Brain pericyte (primary cell): ENCODE measurements around the gene CTNNA2.
"Not testable (repeated sequence)": the region's sequence is repeated elsewhere in the genome, so short reads cannot be mapped to it uniquely, and the experiment has no call there.

Experiments
- DNase-seq: peaks from one replicate; pipeline ENCODE4 v3.0.0-alpha.2; 2012; ENCODE audit warnings: low read depth, low spot score

CTNNA2 gene

DNA sequence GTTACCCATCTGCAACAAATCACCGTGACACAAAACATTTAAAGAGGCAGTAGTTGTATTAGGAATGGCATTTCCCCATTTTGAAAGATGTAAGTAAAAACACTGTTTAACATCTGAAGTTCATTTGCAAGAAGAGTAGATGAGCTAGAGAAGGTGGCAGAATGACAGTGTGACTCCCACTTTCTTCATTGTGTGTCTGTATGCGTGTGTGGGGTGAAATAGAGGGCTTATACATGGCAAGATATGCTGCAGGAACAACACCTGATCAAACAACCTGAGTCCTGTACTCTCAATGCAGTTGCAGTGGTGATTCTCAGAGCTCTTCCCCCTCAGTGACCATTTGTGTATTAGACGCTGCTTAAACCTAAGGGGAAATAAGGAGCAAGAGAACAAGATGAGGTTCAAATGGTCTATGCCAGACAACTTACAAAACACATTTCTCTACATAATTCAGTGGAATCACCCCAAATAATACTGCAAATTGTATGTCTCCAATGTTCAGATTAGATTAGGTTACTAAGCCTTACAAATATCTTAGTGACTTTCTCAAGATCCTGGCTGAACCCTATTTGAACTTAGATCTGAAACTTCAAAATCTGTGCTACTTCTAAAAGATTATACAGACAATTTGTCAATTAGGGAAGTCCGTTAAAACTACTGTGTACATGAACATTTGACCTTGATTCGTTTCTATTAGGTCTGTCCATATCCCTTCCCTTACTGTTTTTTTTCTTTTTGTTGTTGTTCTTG is 561.6 kb downstream of the CTNNA2 start:
- DNase-seq, result no peak

DNA sequence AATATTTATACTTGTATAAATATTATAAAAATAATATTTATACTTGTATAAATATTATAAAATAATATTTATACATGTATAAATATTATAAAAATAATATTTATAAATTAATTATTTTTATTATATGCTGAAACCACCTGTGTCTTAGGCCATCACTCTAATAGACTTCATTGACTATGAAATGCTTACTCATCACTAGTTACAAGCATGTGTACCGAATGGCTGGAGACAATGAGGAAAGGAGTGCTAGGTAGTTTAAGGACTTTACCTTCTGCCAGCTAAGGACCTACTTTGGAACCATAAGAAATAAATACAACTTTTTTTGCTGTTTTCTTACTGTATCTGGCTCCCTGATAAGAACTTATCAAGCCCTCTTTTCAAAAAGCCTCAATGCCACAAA is 562.9 kb downstream of the CTNNA2 start:
- DNase-seq, result no peak

DNA sequence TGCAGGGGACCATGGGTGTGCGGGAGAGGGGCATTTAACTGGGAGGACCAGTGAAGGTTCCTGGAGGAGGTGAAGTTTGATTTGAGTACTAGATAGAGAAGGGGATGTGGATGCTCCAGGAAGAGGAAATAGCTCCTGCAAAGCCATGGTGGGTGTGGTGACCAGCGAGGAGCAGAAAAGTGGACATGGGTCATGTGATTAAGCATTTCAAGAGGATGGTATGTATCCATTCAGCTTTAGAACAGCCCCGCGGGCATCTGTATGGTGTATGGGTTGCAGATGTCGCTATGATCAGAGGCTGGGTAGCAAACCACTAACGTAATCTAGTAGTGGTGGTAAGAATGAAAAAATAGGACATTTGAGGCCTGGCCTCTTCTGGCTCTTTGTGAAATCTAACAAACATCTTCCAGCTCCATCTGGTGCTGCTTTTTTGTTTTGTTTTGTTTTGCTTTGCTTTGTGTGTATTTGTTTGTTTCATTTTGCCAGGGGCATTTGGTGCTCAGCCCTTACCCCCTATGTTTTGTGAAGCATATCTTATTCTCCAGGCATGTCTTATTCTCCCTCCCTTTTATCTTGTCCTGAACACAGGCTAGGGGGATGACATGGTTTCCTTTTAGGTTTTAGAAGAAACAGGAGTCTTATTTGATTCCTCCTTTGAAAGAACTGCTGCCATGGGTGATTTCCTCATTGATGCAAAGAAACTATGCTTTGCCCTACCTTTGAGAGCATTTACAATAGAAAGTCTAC is 565.6 kb downstream of the CTNNA2 start:
- no peak for DNase-seq

- no peak for DNase-seq
Measured at GRCh38 chr2:80080957-80081356, 568.1 kb downstream of the CTNNA2 start.

GRCh38 chr2:80086831-80087230 is 574.0 kb downstream of the CTNNA2 start:
- DNase-seq, result no peak

DNA sequence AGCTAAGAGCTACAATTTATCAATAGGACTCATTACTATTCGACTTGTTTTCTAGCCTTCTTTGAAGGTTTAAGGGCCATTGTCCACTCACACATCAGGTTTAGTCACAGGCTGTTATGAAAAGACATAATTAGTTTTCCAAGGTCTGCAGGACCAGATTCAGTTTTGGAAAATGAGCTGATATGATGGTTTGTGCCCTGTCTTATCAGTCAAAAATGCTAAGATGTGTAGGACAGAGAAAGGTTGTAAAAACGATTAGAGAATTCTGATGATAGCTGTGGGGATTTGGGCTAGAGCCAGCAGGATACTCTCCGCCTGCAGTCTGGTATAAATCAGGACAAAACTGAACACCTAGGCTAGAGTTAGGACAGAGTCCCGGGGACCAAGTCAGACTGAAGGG is 578.4 kb downstream of the CTNNA2 start:
- no peak for DNase-seq

DNA sequence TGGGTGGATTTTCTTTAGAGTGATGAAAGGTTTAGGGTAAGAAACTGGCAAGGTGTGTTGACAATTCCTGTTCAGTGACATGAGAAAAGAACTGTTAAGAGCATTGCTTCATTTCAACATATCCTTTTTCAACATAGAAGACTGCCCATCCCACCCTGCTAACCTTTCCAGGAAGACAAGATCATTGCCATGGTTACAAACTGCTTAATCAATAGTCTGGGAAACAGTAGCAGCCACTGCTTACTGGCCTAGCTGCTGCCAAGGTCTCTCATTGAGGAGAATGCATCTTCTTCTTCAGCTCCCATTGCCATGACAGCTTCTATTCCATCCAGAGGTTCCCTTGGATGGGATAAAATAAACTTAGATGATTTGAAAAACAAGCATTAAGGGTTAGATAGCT is 579.6 kb downstream of the CTNNA2 start:
- no peak for DNase-seq

- DNase-seq, result not testable (repeated sequence)
Measured at GRCh38 chr2:80098503-80098902, 585.7 kb downstream of the CTNNA2 start.

GRCh38 chr2:80102026-80102425 is 589.2 kb downstream of the CTNNA2 start:
- no peak for DNase-seq

DNA sequence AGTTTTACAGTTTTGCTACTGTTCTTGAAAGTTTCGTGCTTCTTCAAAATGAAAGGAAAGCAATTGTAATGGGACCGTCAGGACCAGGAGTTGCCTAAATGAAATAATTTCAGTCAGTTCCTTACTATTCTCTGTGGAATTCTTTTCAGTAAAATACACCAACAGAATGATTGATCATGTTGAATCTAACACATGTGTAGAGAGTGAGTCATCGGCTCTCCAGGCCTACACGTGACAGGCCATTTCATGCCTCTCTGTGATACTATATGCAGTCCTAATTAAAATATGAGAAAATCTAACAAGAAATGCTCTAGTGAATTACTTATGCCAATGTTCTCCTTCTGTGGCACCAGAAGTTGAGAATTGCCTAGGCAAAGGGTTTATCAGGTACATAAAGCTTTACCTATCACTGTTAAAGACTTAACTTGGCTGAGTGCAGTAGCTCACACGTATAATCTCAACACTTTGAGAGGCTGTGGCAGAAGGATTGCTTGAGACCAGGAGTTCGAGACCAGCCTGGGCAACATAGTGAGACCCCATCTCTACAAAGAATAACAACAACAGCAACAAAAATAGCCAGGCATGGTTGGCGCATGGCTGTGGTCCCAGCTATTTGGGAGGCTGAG is 592.3 kb downstream of the CTNNA2 start:
- no peak for DNase-seq

GRCh38 chr2:80111185-80111584 is 598.3 kb downstream of the CTNNA2 start:
- DNase-seq, result no peak

- no peak for DNase-seq
Measured at GRCh38 chr2:80112790-80113189, 599.9 kb downstream of the CTNNA2 start.

- no peak for DNase-seq
Measured at GRCh38 chr2:80113399-80113798, 600.5 kb downstream of the CTNNA2 start.

DNA sequence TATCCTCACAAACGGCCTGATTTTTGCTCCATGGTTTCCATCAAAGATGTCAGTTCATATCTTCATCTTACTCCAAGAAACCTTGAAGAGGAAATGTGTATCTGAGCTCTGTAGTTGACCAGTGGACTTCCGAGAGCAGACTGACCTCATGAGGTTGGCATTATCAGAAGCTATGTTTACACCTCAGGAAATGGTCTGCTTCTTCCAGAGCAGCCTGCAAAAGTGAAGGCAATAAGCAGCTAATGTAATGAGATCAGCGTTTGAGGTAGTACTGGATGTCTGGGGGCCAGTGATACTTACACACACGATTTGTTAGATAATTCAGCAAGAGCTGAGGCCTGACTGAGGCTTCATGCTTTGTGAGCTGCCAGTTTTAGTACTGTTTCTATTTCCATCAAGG is 602.0 kb downstream of the CTNNA2 start:
- no peak for DNase-seq

DNA sequence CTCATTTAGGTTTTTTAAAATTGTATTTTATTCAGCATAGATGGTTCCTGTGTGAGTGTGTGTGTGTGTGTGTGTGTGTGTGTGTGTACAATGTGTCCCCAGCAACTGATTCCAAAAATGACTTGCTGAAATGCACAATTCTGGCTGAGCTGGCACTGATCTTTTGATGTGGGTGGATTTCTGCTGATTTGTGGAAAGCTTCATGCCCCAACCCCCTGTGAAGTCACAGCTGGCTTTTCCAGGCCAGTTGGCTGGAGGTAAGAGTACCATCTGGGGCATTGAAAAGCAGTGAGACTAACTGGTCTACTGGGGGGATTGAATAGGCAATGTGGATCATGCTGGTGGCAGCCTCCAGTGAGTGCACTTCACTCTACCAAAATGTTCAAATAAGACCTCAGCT is 604.5 kb downstream of the CTNNA2 start:
- no peak for DNase-seq

- no peak for DNase-seq
Measured at GRCh38 chr2:80120866-80121265, 608.0 kb downstream of the CTNNA2 start.

GRCh38 chr2:80122675-80123074 is 609.8 kb downstream of the CTNNA2 start:
- no peak for DNase-seq

GRCh38 chr2:80126596-80127189 is 613.8 kb downstream of the CTNNA2 start:
- no peak for DNase-seq

- DNase-seq, result no peak
Measured at GRCh38 chr2:80128080-80128479, 615.2 kb downstream of the CTNNA2 start.

DNA sequence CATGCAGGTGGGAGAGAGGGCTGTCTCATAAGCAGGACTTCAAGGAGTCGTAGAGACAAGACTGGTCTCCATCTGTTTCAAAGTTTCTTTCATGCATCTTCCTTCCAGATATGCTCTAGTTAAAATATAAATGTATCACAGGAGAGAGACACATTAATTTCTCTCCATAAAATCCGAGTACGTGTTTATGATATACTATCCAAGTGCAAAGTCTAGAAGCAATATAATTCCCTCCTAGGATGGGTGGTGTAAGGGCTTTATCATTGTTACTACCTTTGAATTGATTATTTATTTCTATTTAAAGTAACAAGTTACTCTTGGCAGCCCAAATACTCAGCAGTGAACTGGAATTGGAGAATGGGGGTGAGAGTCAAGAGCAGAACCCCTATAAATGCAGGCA is 619.4 kb downstream of the CTNNA2 start:
- no peak for DNase-seq

GRCh38 chr2:80135001-80135400 is 622.1 kb downstream of the CTNNA2 start:
- no peak for DNase-seq

- DNase-seq, result no peak
Measured at GRCh38 chr2:80136338-80136737, 623.5 kb downstream of the CTNNA2 start.
